Loucy (cell line): Measurements from ENCODE around the gene ZFYVE21.

ENCODE experiments used
- H2AFZ ChIP-seq: fragments of 200-600 bp; sonication (generic); 2 replicates; pipeline ENCODE4 v1.6.0; 2016; ENCODE audit warnings: antibody characterized with exemption, mild to moderate bottlenecking, low read length, moderate library complexity
- H3F3A ChIP-seq: fragments of 200-600 bp; 2 replicates; pipeline ENCODE4 v1.6.0; 2016; ENCODE audit warnings: antibody characterized with exemption, low read depth, mild to moderate bottlenecking
- H3K27me3 ChIP-seq: fragments of 200-600 bp; sonication (generic); 2 replicates; pipeline ENCODE4 v1.6.1; 2014; ENCODE audit warnings: low read length, mild to moderate bottlenecking; ENCODE audit not compliant: insufficient read depth, poor library complexity, severe bottlenecking
- H3K36me3 ChIP-seq: fragments of 200-600 bp; sonication (generic); 2 replicates; pipeline ENCODE4 v1.6.1; 2016; ENCODE audit warnings: low read length; ENCODE audit not compliant: insufficient read depth
- H3K4me1 ChIP-seq: fragments of 200-600 bp; sonication (generic); 2 replicates; pipeline ENCODE4 v1.5.1; 2014; ENCODE audit warnings: low read length, mild to moderate bottlenecking; ENCODE audit not compliant: insufficient read depth, poor library complexity, severe bottlenecking
- H3K4me2 ChIP-seq: fragments of 200-600 bp; sonication (generic); 2 replicates; pipeline ENCODE4 v1.6.0; 2014; ENCODE audit warnings: antibody characterized with exemption, low read length, low read depth, mild to moderate bottlenecking; ENCODE audit not compliant: poor library complexity, severe bottlenecking
- H3K4me3 ChIP-seq: fragments of 200-600 bp; sonication (generic); 2 replicates; pipeline ENCODE4 v1.5.1; 2014; ENCODE audit warnings: low read length, mild to moderate bottlenecking, mixed read lengths; ENCODE audit not compliant: poor library complexity, severe bottlenecking
- H3K79me2 ChIP-seq: fragments of 200-600 bp; sonication (generic); 2 replicates; pipeline ENCODE4 v1.6.1; 2014; ENCODE audit warnings: low read length; ENCODE audit not compliant: insufficient read depth
- H3K9ac ChIP-seq: fragments of 200-600 bp; sonication (generic); 2 replicates; pipeline ENCODE4 v1.6.0; 2014; ENCODE audit warnings: mild to moderate bottlenecking, low read depth, low read length, moderate library complexity; ENCODE audit not compliant: poor library complexity, severe bottlenecking
- H3K9me2 ChIP-seq: fragments of 200-600 bp; sonication (generic); replicated peaks from 2 replicates; pipeline ENCODE4 v1.6.1; 2016; ENCODE audit warnings: low read depth, low read length, mixed read lengths
- H3K9me3 ChIP-seq: fragments of 200-600 bp; sonication (generic); 2 replicates; pipeline ENCODE4 v1.6.1; 2014; ENCODE audit warnings: mild to moderate bottlenecking, antibody characterized with exemption, low read length, low read depth; ENCODE audit not compliant: insufficient read depth
- H4K20me1 ChIP-seq: fragments of 200-600 bp; sonication (generic); 2 replicates; pipeline ENCODE4 v1.6.0; 2014; ENCODE audit warnings: antibody characterized with exemption, low read length, mild to moderate bottlenecking; ENCODE audit not compliant: insufficient read depth, poor library complexity, severe bottlenecking
- EZH2phosphoT487 ChIP-seq: fragments of 200-600 bp; IDR thresholded peaks from 2 replicates; pipeline ENCODE4 v1.6.1; 2018; ENCODE audit warnings: antibody characterized with exemption, mild to moderate bottlenecking, moderate library complexity, borderline replicate concordance
- TF ChIP-seq, protein P1 (sequence below): fragments of 200-600 bp; sonication (generic); conservative IDR thresholded peaks from 2 replicates; pipeline ENCODE4 v1.5.1; 2014; ENCODE audit warnings: mild to moderate bottlenecking, antibody characterized with exemption, low read length

ZFYVE21 gene

DNA sequence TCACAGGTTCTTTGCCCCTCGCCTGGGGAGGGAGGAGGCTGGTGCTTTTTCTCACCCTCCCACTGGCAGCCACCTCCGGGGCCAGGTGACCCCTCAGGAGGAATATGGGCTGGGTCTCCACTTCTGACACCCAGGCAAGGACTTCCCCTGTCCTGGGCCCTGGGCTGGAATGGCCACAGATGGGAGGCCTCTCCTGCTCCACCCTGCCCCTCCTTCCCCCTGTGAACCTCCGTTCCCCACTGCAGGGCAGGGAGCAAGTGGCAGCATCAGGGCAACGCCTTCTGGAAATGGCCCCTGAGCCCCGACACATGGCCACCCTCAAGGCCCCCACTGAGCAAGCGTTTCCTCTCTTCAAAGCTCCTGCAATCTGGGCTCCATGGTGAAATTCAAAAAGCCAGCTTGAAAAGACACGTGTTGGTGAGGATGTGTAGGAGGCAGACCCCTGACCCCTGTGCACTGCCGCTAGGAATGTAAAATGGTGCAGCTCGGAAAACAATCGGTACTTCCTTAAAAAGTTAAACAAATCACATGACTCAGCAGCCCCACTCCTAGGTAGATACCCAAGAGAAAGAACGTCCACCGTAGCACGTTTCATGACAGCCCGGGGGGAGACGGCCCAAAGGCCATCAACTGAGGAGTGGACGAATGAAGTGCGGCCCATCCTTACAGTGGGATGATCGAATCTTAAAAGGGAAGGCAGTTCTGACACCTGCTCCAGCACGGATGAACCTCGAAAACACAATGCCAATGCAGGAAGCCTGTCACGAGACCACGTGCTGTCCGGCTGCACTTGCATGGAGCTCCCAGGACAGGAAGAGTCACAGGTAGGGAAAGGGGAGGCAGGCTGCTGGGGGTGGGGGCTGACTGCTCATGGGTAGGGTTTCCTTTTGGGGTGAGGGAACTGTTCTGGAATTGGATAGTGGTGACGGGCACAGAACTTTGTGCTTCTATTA, 11.9 kb upstream of the ZFYVE21 start:
- H3K4me1 ChIP-seq, result no peaks in the 10 kb centered on the region
- H2AFZ ChIP-seq, result no peak overlapping the region
- no peak overlapping the region for H3K4me2 ChIP-seq
- H3K9ac ChIP-seq, result no peak overlapping the region
- H4K20me1 ChIP-seq, result no peaks in the 10 kb centered on the region
- no peaks in the 10 kb centered on the region for H3F3A ChIP-seq
- no peak overlapping the region for H3K4me3 ChIP-seq
- no peaks in the 10 kb centered on the region for H3K27me3 ChIP-seq
- TF ChIP-seq EZH2phosphoT487, result no peak
- TF ChIP-seq, protein P1, sequence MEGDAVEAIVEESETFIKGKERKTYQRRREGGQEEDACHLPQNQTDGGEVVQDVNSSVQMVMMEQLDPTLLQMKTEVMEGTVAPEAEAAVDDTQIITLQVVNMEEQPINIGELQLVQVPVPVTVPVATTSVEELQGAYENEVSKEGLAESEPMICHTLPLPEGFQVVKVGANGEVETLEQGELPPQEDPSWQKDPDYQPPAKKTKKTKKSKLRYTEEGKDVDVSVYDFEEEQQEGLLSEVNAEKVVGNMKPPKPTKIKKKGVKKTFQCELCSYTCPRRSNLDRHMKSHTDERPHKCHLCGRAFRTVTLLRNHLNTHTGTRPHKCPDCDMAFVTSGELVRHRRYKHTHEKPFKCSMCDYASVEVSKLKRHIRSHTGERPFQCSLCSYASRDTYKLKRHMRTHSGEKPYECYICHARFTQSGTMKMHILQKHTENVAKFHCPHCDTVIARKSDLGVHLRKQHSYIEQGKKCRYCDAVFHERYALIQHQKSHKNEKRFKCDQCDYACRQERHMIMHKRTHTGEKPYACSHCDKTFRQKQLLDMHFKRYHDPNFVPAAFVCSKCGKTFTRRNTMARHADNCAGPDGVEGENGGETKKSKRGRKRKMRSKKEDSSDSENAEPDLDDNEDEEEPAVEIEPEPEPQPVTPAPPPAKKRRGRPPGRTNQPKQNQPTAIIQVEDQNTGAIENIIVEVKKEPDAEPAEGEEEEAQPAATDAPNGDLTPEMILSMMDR, result no peak
- no peaks in the 10 kb centered on the region for H3K9me3 ChIP-seq
- no peaks in the 10 kb centered on the region for H3K9me2 ChIP-seq
- no peaks in the 10 kb centered on the region for H3K79me2 ChIP-seq
- H3K36me3 ChIP-seq, result peaks cover 79% of the 10 kb centered on the region; the same call in 1 of the 2 replicates

DNA sequence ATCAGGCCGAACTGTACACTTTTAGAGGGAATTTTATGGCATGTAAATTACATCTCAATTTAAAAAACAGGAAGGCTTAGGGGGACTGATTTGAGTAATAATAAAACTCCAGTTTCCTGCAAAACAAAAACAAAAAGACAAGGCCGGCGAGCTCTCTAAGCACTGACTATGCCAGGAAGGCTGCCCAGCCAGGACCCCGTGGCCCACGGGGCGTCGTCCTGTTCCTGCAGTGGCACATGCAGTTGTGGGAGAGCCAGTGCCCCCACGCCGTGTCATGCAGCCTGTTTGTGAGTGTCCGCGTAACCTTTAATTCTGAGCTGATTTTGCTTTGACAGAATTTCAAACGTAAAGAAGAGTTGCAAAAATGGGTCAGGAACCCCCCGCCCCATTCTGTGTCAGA, 10.9 kb upstream of the ZFYVE21 start:
- peaks cover 70% of the 10 kb centered on the region; the same call in 1 of the 2 replicates for H3K36me3 ChIP-seq
- no peaks in the 10 kb centered on the region for H3K9me2 ChIP-seq
- no peak overlapping the region for H3K4me2 ChIP-seq

DNA sequence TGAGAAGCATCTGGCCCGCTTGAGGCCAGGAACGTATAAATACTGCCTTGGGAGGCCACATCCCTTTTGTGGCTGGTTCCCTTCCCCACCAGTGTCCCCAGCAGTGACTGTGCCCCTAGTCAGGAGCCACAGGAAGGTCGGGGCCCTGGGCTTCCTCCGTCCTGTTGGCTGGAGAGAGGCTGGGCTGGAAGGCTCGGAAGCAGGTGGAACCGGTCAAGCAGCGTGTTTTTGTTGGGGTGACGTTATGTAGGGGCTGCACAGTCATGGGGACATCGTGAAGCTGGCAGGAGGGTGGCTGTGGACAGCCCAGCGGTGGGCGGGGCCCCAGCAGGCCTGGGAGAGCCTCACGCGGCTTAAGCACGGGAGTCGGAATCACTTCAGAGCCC, 10.5 kb upstream of the ZFYVE21 start:
- Histone ChIP-seq H3K79me2 (no peaks in the 10 kb centered on the region), H3K4me3 (no peak overlapping the region), H3K9ac (no peak overlapping the region), H2AFZ (no peak overlapping the region), H3K27me3 (no peaks in the 10 kb centered on the region), H4K20me1 (no peaks in the 10 kb centered on the region), H3K36me3 (peaks cover 66% of the 10 kb centered on the region; the same call in 1 of the 2 replicates), H3F3A (no peaks in the 10 kb centered on the region), H3K9me3 (no peaks in the 10 kb centered on the region), H3K9me2 (no peaks in the 10 kb centered on the region), H3K4me1 (no peaks in the 10 kb centered on the region), H3K4me2 (no peak overlapping the region)
- TF ChIP-seq, protein P1, result no peak
- no peak for TF ChIP-seq EZH2phosphoT487

More for the DNA sequence above, 10.9 kb upstream of the ZFYVE21 start:
- no peak overlapping the region for H2AFZ ChIP-seq
- no peak overlapping the region for H3K9ac ChIP-seq
- H3K79me2 ChIP-seq, result no peaks in the 10 kb centered on the region
- H3K4me3 ChIP-seq, result no peak overlapping the region
- no peaks in the 10 kb centered on the region for H3K9me3 ChIP-seq
- H3K4me1 ChIP-seq, result no peaks in the 10 kb centered on the region
- H3K27me3 ChIP-seq, result no peaks in the 10 kb centered on the region
- TF ChIP-seq, protein P1, result no peak
- no peak for TF ChIP-seq EZH2phosphoT487
- H4K20me1 ChIP-seq, result no peaks in the 10 kb centered on the region
- H3F3A ChIP-seq, result no peaks in the 10 kb centered on the region
